Activated T-cell treated with anti-CD3 and anti-CD28 coated beads, Interleukin-2, amount 50 U/mL, for 4 hours (primary cell): Measurements from ENCODE around the gene PILRB. TPM values are rescaled to one million over a fixed set of nuclear protein-coding genes. Genes with fewer than 3 reads are reported as not detected.
"Not testable (repeated sequence)": the region's sequence is repeated elsewhere in the genome, so short reads cannot be mapped to it uniquely, and the experiment has no call there.

Experiments
- ATAC-seq, 2 donors: fragments of 200-7000 bp; cut with Tn5 transposase; one replicate each; pipeline ENCODE4 v1.10.0; 2021
- DNase-seq: peaks from one replicate; pipeline ENCODE4 v3.0.0-alpha.2; 2020
- H3K27me3 Mint-ChIP-seq: one replicate; pipeline ENCODE4 v1.8.0; 2021; ENCODE audit warnings: low read depth, mixed read lengths
- H3K36me3 Mint-ChIP-seq: one replicate; pipeline ENCODE4 v1.8.0; 2022; ENCODE audit warnings: mixed read lengths; ENCODE audit not compliant: insufficient read depth
- H3K4me1 Mint-ChIP-seq: one replicate; pipeline ENCODE4 v1.8.0; 2021; ENCODE audit warnings: low read depth, mixed read lengths
- H3K4me3 Mint-ChIP-seq: one replicate; pipeline ENCODE4 v1.8.0; 2021; ENCODE audit warnings: mild to moderate bottlenecking, moderate library complexity, mixed read lengths
- H3K9me3 Mint-ChIP-seq: one replicate; pipeline ENCODE4 v1.8.0; 2021; ENCODE audit warnings: mixed read lengths
- total RNA-seq, 3 donors: library from RNA; stranded (reverse); gene quantifications; one replicate each; pipeline ENCODE4 v1.2.1, GENCODE V29; 2021

The PILRB gene
- total RNA-seq, 3 donors from 2014 or later: 29.2 to 48.8 (median 34.3) TPM

GRCh38 chr7:100366411-100367250 lies 8.7 kb downstream of the PILRB start:
- Mint-ChIP-seq H3K4me1 (peaks cover 30% of the 10 kb centered on the region), H3K9me3 (no peaks in the 10 kb centered on the region), H3K36me3 (peaks cover 22% of the 10 kb centered on the region), H3K27me3 (no peaks in the 10 kb centered on the region), H3K4me3 (no peak overlapping the region)
- DNase-seq (peak; percentile 25), ATAC-seq (peak; percentile 6 to 33)

GRCh38 chr7:100367251-100367620 lies 9.3 kb downstream of the PILRB start:
- ATAC-seq (no peak), DNase-seq (no peak)
- no peak overlapping the region for H3K4me3 Mint-ChIP-seq
- no peaks in the 10 kb centered on the region for H3K27me3 Mint-ChIP-seq
- H3K9me3 Mint-ChIP-seq: no peaks in the 10 kb centered on the region
- H3K36me3 Mint-ChIP-seq: peaks cover 19% of the 10 kb centered on the region
- H3K4me1 Mint-ChIP-seq: peaks cover 30% of the 10 kb centered on the region

GRCh38 chr7:100367676-100368613 lies 10.0 kb downstream of the PILRB start:
- Mint-ChIP-seq H3K4me3 (no peak overlapping the region), H3K9me3 (no peaks in the 10 kb centered on the region), H3K36me3 (peaks cover 19% of the 10 kb centered on the region), H3K27me3 (no peaks in the 10 kb centered on the region), H3K4me1 (peaks cover 34% of the 10 kb centered on the region)
- DNase-seq (no peak), ATAC-seq (no peak)

- no peak for DNase-seq
- no peak for ATAC-seq
- Mint-ChIP-seq H3K27me3 (no peaks in the 10 kb centered on the region), H3K9me3 (no peaks in the 10 kb centered on the region), H3K4me3 (no peak overlapping the region), H3K36me3 (peaks cover 8% of the 10 kb centered on the region), H3K4me1 (peaks cover 34% of the 10 kb centered on the region)
Observed at GRCh38 chr7:100369105-100369504, 11.2 kb downstream of the PILRB start.

- no peaks in the 10 kb centered on the region for H3K9me3 Mint-ChIP-seq
- peaks cover 30% of the 10 kb centered on the region for H3K4me1 Mint-ChIP-seq
- no peak for DNase-seq
- H3K4me3 Mint-ChIP-seq: no peak overlapping the region
- no peaks in the 10 kb centered on the region for H3K27me3 Mint-ChIP-seq
- no peak for ATAC-seq
- peaks cover 4% of the 10 kb centered on the region for H3K36me3 Mint-ChIP-seq
Observed at GRCh38 chr7:100370303-100370702, 12.4 kb downstream of the PILRB start.

- DNase-seq (no peak), ATAC-seq (no peak)
- H3K4me1 Mint-ChIP-seq: peaks cover 26% of the 10 kb centered on the region
- H3K27me3 Mint-ChIP-seq: no peaks in the 10 kb centered on the region
- no peaks in the 10 kb centered on the region for H3K9me3 Mint-ChIP-seq
- H3K4me3 Mint-ChIP-seq: no peak overlapping the region
- peaks cover 4% of the 10 kb centered on the region for H3K36me3 Mint-ChIP-seq
Observed at GRCh38 chr7:100370746-100371145, 12.8 kb downstream of the PILRB start.

GRCh38 chr7:100371561-100372171 lies 13.7 kb downstream of the PILRB start:
- Mint-ChIP-seq H3K4me3 (no peak overlapping the region), H3K36me3 (peaks cover 3% of the 10 kb centered on the region), H3K27me3 (no peaks in the 10 kb centered on the region), H3K9me3 (no peaks in the 10 kb centered on the region), H3K4me1 (peaks cover 20% of the 10 kb centered on the region)
- DNase-seq: no peak
- no peak for ATAC-seq

GRCh38 chr7:100372256-100372655 lies 14.3 kb downstream of the PILRB start:
- H3K27me3 Mint-ChIP-seq: no peaks in the 10 kb centered on the region
- peaks cover 17% of the 10 kb centered on the region for H3K4me1 Mint-ChIP-seq
- no peak overlapping the region for H3K4me3 Mint-ChIP-seq
- no peak for DNase-seq
- H3K36me3 Mint-ChIP-seq: peaks cover 1% of the 10 kb centered on the region
- peak; percentile 66 to 69 for ATAC-seq
- no peaks in the 10 kb centered on the region for H3K9me3 Mint-ChIP-seq

GRCh38 chr7:100372694-100373093 lies 14.8 kb downstream of the PILRB start:
- DNase-seq (no peak), ATAC-seq (no peak)
- H3K4me3 Mint-ChIP-seq: no peak overlapping the region
- H3K36me3 Mint-ChIP-seq: no peaks in the 10 kb centered on the region
- H3K9me3 Mint-ChIP-seq: no peaks in the 10 kb centered on the region
- peaks cover 17% of the 10 kb centered on the region for H3K4me1 Mint-ChIP-seq
- no peaks in the 10 kb centered on the region for H3K27me3 Mint-ChIP-seq

GRCh38 chr7:100373261-100373831 lies 15.4 kb downstream of the PILRB start, which contains the start of gene PILRA:
PILRA (plus strand) TSS chr7:100373487; CDS start chr7:100373657, 170 bp downstream.
- H3K4me1 Mint-ChIP-seq: peaks cover 17% of the 10 kb centered on the region
- H3K36me3 Mint-ChIP-seq: no peaks in the 10 kb centered on the region
- DNase-seq: no peak
- no peaks in the 10 kb centered on the region for H3K27me3 Mint-ChIP-seq
- no peak within 1 kb of the TSS for H3K4me3 Mint-ChIP-seq
- H3K9me3 Mint-ChIP-seq: no peaks in the 10 kb centered on the region
- ATAC-seq: no peak

- not testable (repeated sequence) for H3K27me3 Mint-ChIP-seq, ATAC-seq, DNase-seq, H3K9me3 Mint-ChIP-seq, H3K36me3 Mint-ChIP-seq, H3K4me3 Mint-ChIP-seq
- peaks cover 14% of the 10 kb centered on the region for H3K4me1 Mint-ChIP-seq
Observed at GRCh38 chr7:100373870-100374598, 16.1 kb downstream of the PILRB start.

- DNase-seq: no peak
- H3K4me3 Mint-ChIP-seq: no peak overlapping the region
- H3K36me3 Mint-ChIP-seq: no peaks in the 10 kb centered on the region
- no peaks in the 10 kb centered on the region for H3K9me3 Mint-ChIP-seq
- H3K27me3 Mint-ChIP-seq: no peaks in the 10 kb centered on the region
- no peak for ATAC-seq
- H3K4me1 Mint-ChIP-seq: peaks cover 14% of the 10 kb centered on the region
Observed at GRCh38 chr7:100374601-100375000, 16.7 kb downstream of the PILRB start.

GRCh38 chr7:100376066-100376465 lies 18.1 kb downstream of the PILRB start:
- Mint-ChIP-seq H3K27me3 (no peaks in the 10 kb centered on the region), H3K4me1 (peaks cover 13% of the 10 kb centered on the region), H3K36me3 (no peaks in the 10 kb centered on the region), H3K4me3 (no peak overlapping the region), H3K9me3 (no peaks in the 10 kb centered on the region)
- ATAC-seq (no peak), DNase-seq (no peak)
